ENCODE measurements around the gene UTS2B.
"Not testable (repeated sequence)": the region's sequence is repeated elsewhere in the genome, so short reads cannot be mapped to it uniquely, and the experiment has no call there.

The UTS2B gene

GRCh38 chr3:191255156-191255555 is 75.2 kb downstream of the UTS2B start:
- Histone ChIP-seq H3K27me3 (replicated peaks; ENCODE audit: control insufficient read depth, insufficient read depth, low read length) (no peaks in the 10 kb centered on the region), H3K36me3 (ENCODE audit: control insufficient read depth, insufficient read depth, low read length) (no peaks in the 10 kb centered on the region), H3K4me3 (replicated peaks; ENCODE audit: low read depth, low read length) (no peak overlapping the region)
- no peak for DNase-seq (ENCODE audit: extremely low read depth, insufficient read length)
- TF ChIP-seq CTCF (IDR thresholded peaks at IDR 0.05; ENCODE audit: insufficient read depth, low read length, poor library complexity, severe bottlenecking): no peak

GRCh38 chr3:191254098-191254873 is 76.0 kb downstream of the UTS2B start:
- Histone ChIP-seq H3K36me3 (ENCODE audit: control insufficient read depth, insufficient read depth, low read length) (no peaks in the 10 kb centered on the region), H3K4me3 (replicated peaks; ENCODE audit: low read depth, low read length) (no peak overlapping the region), H3K27me3 (replicated peaks; ENCODE audit: control insufficient read depth, insufficient read depth, low read length) (no peaks in the 10 kb centered on the region)
- DNase-seq (ENCODE audit: extremely low read depth, insufficient read length): no peak
- TF ChIP-seq CTCF (IDR thresholded peaks at IDR 0.05; ENCODE audit: insufficient read depth, low read length, poor library complexity, severe bottlenecking): no peak

- Histone ChIP-seq H3K4me3 (replicated peaks; ENCODE audit: low read depth, low read length) (no peak overlapping the region), H3K36me3 (ENCODE audit: control insufficient read depth, insufficient read depth, low read length) (no peaks in the 10 kb centered on the region), H3K27me3 (replicated peaks; ENCODE audit: control insufficient read depth, insufficient read depth, low read length) (no peaks in the 10 kb centered on the region)
- no peak for DNase-seq (ENCODE audit: extremely low read depth, insufficient read length)
- no peak for TF ChIP-seq CTCF (IDR thresholded peaks at IDR 0.05; ENCODE audit: insufficient read depth, low read length, poor library complexity, severe bottlenecking)
Observed at GRCh38 chr3:191253089-191253799, 77.1 kb downstream of the UTS2B start.

GRCh38 chr3:191246630-191247029 is 83.7 kb downstream of the UTS2B start:
- TF ChIP-seq CTCF (IDR thresholded peaks at IDR 0.05; ENCODE audit: insufficient read depth, low read length, poor library complexity, severe bottlenecking): no peak
- no peak overlapping the region for H3K4me3 ChIP-seq (replicated peaks; ENCODE audit: low read depth, low read length)
- DNase-seq (ENCODE audit: extremely low read depth, insufficient read length): no peak
- no peaks in the 10 kb centered on the region for H3K36me3 ChIP-seq (ENCODE audit: control insufficient read depth, insufficient read depth, low read length)
- H3K27me3 ChIP-seq (replicated peaks; ENCODE audit: control insufficient read depth, insufficient read depth, low read length): no peaks in the 10 kb centered on the region

GRCh38 chr3:191246034-191246433 is 84.3 kb downstream of the UTS2B start:
- not testable (repeated sequence) for H3K27me3 ChIP-seq (replicated peaks; ENCODE audit: control insufficient read depth, insufficient read depth, low read length); H3K36me3 ChIP-seq (ENCODE audit: control insufficient read depth, insufficient read depth, low read length); H3K4me3 ChIP-seq (replicated peaks; ENCODE audit: low read depth, low read length)
- peak; percentile 75 for DNase-seq (ENCODE audit: extremely low read depth, insufficient read length)

GRCh38 chr3:191244242-191244867 is 86.0 kb downstream of the UTS2B start:
- no peak for DNase-seq (ENCODE audit: extremely low read depth, insufficient read length)
- TF ChIP-seq CTCF (IDR thresholded peaks at IDR 0.05; ENCODE audit: insufficient read depth, low read length, poor library complexity, severe bottlenecking): peak; percentile 35
- H3K36me3 ChIP-seq (ENCODE audit: control insufficient read depth, insufficient read depth, low read length): no peaks in the 10 kb centered on the region
- H3K4me3 ChIP-seq (replicated peaks; ENCODE audit: low read depth, low read length): no peak overlapping the region
- H3K27me3 ChIP-seq (replicated peaks; ENCODE audit: control insufficient read depth, insufficient read depth, low read length): no peaks in the 10 kb centered on the region
